Motor neuron (in vitro differentiated cells): ENCODE data around the gene SALL4. TPM values are rescaled to one million over a fixed set of nuclear protein-coding genes. Genes with fewer than 3 reads are reported as not detected.

Source experiments
- ATAC-seq, 8 experiments: fragments of 200-7000 bp; cut with Tn5 transposase; replicated peaks in 6 of 8; 2 replicates each; pipeline ENCODE4 v1.8.0; 2021; ENCODE audit warnings: mild to moderate bottlenecking in 8 of 8, moderate library complexity in 8 of 8
- H3K27ac ChIP-seq, 2 donors: fragments of 250-450 bp; sonication (Bioruptor Pico); 2 replicates each; pipeline ENCODE4 v1.9.0; 2021; ENCODE audit warnings: antibody characterized with exemption in 2 of 2, mild to moderate bottlenecking in 2 of 2, moderate library complexity in 1 of 2
- H3K4me1 ChIP-seq, 2 donors: fragments of 250-450 bp; sonication (Bioruptor Pico); replicated peaks in 1 of 2; 2 replicates each; pipeline ENCODE4 v1.6.1; 2021; ENCODE audit warnings: antibody characterized with exemption in 2 of 2, mild to moderate bottlenecking in 2 of 2, moderate library complexity in 1 of 2
- H3K4me3 ChIP-seq, 5 donors: fragments of 250-450 bp; sonication (Bioruptor Pico); 2 replicates each; pipeline ENCODE4 v1.9.0; 2021; ENCODE audit warnings: antibody characterized with exemption in 5 of 5, mild to moderate bottlenecking in 5 of 5, moderate library complexity in 4 of 5
- WGBS, 10 experiments: fragments of 450-650 bp; shearing (Covaris generic); methylation state at CpG; one replicate each; pipeline ENCODE4 v1.0.0; 2022; 5-methylcytosine and 5-hydroxymethylcytosine counted together
- in situ Hi-C, 9 experiments: fragments of 400-800 bp; cut with MboI; loops; one replicate each; pipeline ENCODE4 v1.15.0; 2021; ENCODE audit warnings: low sequenced_read_pairs in 9 of 9, low pct_unique_long_range_greater_than_20kb in 2 of 9; ENCODE audit not compliant: unreplicated experiment in 9 of 9
- total RNA-seq, 8 experiments: library from RNA; unstranded; fragments of 300-600 nt; gene quantifications; 2 replicates each; pipeline versions ENCODE4 v1.2.3 to v1.2.4, GENCODE V29; 2022

SALL4 gene
- total RNA-seq, 8 experiments from 2014 or later, result 0.59 to 48.1 (median 5.2) TPM

DNA sequence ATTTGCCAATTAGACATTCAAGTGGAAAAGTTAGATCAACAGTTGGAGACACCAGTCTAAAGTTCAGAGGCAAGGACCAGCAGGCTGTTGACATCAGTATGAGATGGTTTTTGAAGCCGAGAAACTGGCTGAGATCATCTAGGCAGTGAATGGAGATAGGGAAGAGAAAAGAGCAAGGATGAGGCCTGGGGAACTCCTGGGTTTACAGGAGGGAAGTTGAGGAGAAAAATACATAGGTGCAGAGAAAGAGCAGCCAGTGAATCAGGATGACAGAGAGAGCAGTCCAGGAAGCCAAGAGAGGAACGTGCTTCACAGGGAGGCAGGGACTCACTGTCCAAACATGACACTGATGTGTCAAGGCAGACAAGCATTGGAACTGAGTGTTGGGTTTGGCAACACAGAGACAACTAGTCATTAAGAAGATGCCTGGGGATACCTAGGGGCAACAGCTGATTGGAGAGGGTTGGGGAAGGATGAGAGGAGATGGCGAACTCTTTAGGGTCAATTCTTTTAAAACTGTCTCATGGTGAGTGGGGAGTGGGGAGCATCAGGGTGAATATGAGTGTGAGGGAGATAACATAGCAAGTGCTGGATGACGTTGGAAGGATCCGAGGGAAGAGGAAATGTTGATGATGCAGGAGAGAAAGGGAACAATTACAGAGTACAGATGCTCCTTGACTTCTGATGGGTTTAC is 13.2 kb upstream of the SALL4 start:
- ATAC-seq, result no peak
- 17 to 100% (median 90%) methylated on average over 1 to 5 of the region's 5 CpGs; no CpG with 5 or more reads in 1 of the 10 experiments for WGBS, 10 experiments
- no peak overlapping the region for H3K27ac ChIP-seq
- in situ Hi-C loops, result loop anchor here in 3 of 9 experiments (25.0 kb wide), 2 partner anchors 247 to 272 kb away; no protein-coding TSS in a partner anchor
- H3K4me3 ChIP-seq, result no peak overlapping the region
- H3K4me1 ChIP-seq, result peaks cover 8 to 18% of the 10 kb centered on the region in 2 donors

DNA sequence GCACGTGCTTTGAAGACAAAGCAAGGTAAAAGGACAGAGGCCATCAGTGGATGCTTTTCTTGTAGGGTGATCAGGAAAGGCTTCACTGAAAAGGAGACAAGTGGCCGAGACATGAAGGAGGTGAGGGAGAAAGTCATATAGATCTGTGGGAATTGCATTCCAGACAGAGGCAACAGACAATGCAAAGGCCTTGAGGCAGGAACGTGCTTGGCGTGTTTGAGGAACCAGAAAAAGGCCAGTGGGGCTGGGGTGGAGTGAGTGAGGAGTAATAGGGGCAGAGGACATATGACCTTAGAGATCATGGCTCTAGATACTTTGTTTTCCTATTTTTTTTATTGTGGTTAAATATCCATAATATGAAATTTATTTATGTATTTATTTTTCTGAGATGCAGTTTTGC is 10.5 kb upstream of the SALL4 start:
- ATAC-seq, result no peak
- 40 to 100% (median 75%) methylated on average over 1 to 4 of the region's 4 CpGs; no CpG with 5 or more reads in 2 of the 10 experiments for WGBS, 10 experiments
- Histone ChIP-seq H3K4me1 (peaks cover 8 to 18% of the 10 kb centered on the region in 2 donors), H3K4me3 (no peak overlapping the region), H3K27ac (no peak overlapping the region)
- in situ Hi-C loops, result loop anchor here in 3 of 9 experiments (25.0 kb wide), 2 partner anchors 249 to 274 kb away; no protein-coding TSS in a partner anchor

DNA sequence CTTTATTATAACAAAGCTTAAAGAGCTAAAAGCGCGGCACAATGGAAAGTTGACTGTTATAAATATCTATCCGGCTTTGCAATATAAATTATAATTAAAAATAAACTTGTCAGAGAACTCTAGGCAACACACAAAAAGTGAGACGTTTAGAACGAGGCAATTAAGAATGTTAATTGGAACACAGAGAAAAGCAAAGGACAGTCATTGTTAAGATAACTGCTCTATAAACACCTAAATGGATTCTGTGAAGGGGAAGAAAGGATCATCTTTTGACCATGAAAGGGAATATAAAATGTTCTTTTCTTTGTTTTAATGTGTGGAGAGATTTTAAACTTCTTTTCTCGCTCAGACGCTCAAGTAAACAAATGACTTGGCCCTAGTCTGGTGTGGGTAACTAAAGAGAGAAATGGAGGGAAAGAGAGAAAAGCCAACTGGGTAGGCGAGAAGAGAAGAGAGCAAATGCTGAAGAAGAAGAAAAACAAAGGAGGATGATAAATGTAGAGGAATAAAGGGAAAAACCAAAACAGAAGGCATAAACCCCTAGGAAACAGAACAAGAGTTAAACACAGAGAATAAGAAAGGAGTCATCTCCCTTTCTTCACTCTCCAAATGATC is 9.3 kb upstream of the SALL4 start:
- Histone ChIP-seq H3K4me1 (peaks cover 8 to 18% of the 10 kb centered on the region in 2 donors), H3K4me3 (no peak overlapping the region), H3K27ac (no peak overlapping the region)
- in situ Hi-C loops, result loop anchor here in 3 of 9 experiments (25.0 kb wide), 2 partner anchors 251 to 276 kb away; no protein-coding TSS in a partner anchor
- ATAC-seq, result peak in 4 of 8 experiments; percentile 13 to 82 (median 49)
- WGBS, 10 experiments, result 24 to 81% (median 43%) methylated on average over 4 to 8 of the region's 8 CpGs

DNA sequence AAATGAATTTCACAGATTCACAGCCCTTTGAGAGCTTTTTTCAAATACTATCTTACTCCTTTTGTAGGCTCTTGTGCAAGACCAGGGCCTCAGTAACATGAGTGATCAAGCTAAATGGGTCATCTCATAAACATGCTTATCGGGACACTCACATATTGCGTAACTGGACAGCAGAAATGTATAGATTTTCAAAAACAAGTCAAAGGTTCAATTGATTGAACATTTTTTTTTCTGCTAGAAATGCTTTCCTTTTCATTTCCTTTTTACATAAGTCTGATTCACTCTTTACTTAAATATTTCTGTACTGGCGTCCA is 8.7 kb upstream of the SALL4 start:
- WGBS, 10 experiments, result 71 to 94% (median 90%) methylated on average over 1 to 3 of the region's 3 CpGs; no CpG with 5 or more reads in 1 of the 10 experiments

DNA sequence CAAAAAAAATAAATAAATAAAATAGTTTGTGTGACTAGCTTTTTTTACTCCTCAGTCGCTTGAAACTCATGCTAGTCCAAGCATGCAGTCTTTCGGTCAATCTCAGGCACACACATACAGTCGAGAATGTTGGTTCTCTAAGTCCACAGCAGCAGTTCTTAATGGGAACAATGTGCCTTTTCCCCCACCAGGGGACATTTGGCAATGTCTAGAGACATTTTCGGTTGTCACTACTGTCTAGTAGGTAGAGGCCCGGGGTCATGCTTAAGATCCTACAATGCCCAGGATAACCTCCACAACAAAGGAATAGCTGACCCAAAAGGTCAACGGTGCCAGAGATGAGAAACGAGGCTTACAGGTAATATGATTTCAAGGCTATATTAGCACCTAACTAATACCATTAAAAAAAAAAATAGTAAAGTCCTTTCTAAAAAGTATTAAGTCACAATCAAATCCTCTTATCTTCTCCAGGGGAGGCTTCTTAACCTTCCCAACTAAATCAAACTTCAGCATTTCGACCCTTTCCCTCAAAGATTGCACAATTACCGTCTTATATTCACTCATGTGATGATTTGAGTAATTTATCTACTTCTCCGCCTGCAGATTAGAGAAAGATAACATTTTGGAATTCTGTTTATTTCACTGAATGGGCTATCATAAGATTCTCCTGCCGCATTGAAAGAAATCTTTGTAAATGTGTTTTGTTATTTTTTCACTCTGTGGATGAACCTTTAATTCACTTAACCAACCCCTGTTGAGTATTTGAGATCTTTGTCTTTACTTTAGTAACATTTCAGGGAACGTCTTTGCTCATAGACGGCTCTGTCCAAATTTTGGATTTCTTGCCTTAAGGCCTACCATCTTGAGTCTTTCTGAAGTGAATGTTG is 8.1 kb upstream of the SALL4 start:
- 59 to 98% (median 91%) methylated on average over 2 to 12 of the region's 13 CpGs; no CpG with 5 or more reads in 1 of the 10 experiments for WGBS, 10 experiments
- no peak for ATAC-seq
- Histone ChIP-seq H3K27ac (no peak overlapping the region), H3K4me1 (peaks cover 8 to 18% of the 10 kb centered on the region in 2 donors), H3K4me3 (no peak overlapping the region)
- in situ Hi-C loops, result loop anchor here in 3 of 9 experiments (25.0 kb wide), 2 partner anchors 252 to 277 kb away; no protein-coding TSS in a partner anchor

More for the DNA sequence above, 8.7 kb upstream of the SALL4 start:
- no peak for ATAC-seq
- in situ Hi-C loops, result loop anchor here in 3 of 9 experiments (25.0 kb wide), 2 partner anchors 251 to 276 kb away; no protein-coding TSS in a partner anchor
- Histone ChIP-seq H3K27ac (no peak overlapping the region), H3K4me1 (peaks cover 8 to 18% of the 10 kb centered on the region in 2 donors), H3K4me3 (no peak overlapping the region)

DNA sequence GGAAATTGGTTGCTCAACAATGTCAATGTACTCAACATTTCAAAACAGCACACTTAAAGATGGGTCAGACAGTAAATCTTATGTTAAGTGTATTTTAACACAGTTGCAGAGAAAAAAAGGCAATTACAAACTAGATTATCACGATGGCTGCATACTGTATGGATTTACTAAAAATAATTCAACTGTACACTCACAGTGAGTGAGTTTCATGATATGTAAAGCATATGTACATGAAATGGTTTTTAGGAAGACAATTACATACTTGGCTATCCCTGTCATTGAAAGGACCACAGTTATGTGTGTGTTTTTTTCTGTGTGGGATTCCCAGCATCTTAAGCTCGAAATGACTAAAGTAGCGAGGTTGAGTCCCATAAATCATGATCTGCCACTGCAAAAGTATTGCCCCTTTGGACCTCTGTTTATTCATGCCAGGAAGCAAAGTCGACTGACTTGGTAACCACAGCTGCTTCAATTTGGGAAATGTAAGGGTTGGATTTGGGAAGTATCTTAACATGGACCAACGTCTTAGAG is 5.5 kb upstream of the SALL4 start:
- Histone ChIP-seq H3K4me3 (no peak overlapping the region), H3K27ac (no peak overlapping the region), H3K4me1 (peaks cover 8 to 18% of the 10 kb centered on the region in 2 donors)
- peak in 1 of 8 experiments; percentile 92 for ATAC-seq
- in situ Hi-C loops, result loop anchor here in 3 of 9 experiments (10.0 to 25.0 kb wide), 3 partner anchors 157 to 280 kb away; no protein-coding TSS in a partner anchor
- 0 to 79% (median 56%) methylated on average over 1 to 5 of the region's 5 CpGs for WGBS, 10 experiments

DNA sequence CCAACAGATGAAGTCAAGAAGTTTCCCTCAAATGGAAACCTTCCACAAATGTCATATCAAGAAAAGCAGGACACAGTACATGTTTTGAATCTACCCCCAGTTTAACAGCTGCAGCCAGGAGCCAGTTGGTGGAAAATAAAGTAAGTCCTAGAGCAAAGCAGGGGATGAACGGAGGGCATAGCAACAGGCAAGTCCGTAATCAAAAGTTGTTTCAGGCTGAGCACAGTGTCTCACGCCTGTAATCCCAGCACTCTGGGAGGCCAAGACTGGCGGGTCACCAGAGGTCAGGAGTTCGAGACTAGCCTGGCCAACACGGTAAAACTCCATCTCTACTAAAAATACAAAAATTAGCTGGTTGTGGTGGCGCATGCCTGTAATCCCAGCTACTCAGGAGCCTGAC is 2.4 kb upstream of the SALL4 start:
- in situ Hi-C loops, result loop anchor here in 3 of 9 experiments (10.0 to 25.0 kb wide), 3 partner anchors 160 to 283 kb away; no protein-coding TSS in a partner anchor
- H3K27ac ChIP-seq, result no peak overlapping the region
- no peak for ATAC-seq
- WGBS, 10 experiments, result 59 to 95% (median 79%) methylated on average over 3 to 6 of the region's 7 CpGs; no CpG with 5 or more reads in 3 of the 10 experiments
- no peak overlapping the region for H3K4me3 ChIP-seq
- no peaks in the 10 kb centered on the region for H3K4me1 ChIP-seq

DNA sequence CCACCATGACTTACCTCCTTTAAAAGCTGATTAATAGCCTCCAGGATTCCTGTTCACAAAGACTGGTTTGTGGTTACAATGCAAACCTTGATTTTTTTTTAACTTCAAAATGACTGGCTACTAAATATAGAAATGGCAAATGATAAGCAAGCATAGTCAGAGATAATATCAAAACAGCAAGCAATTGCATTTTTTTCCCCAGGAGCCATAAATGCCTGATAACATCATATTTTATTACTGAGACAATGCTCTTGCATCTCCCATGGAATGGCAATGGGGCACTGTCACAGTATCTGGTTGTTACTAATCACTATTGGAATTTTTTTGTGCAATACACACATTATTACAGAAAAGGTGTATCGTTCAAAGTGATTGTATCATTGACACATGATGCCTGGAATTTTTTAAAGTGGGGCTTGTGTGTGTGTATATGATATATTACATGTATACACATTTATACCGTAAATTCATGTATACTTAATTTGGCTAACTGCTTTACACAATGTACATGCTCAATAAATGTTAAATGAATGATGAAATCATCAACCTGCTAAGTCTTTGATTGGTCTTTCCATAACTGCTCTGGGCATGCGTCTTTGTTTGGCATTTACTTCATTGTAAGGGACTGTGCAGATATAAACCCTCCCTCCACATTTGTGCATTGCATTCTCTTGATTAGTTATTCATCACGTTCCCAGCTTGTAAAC is 980 bp upstream of the SALL4 start:
- no peak for ATAC-seq
- in situ Hi-C loops, result loop anchor here in 3 of 9 experiments (10.0 to 25.0 kb wide), 3 partner anchors 162 to 284 kb away; no protein-coding TSS in a partner anchor
- Histone ChIP-seq H3K4me3 (no peak overlapping the region), H3K4me1 (peaks cover 8 to 12% of the 10 kb centered on the region in 2 donors), H3K27ac (no peak overlapping the region)
- 33 to 100% (median 62%) methylated on average over 1 to 4 of the region's 4 CpGs; no CpG with 5 or more reads in 1 of the 10 experiments for WGBS, 10 experiments

DNA sequence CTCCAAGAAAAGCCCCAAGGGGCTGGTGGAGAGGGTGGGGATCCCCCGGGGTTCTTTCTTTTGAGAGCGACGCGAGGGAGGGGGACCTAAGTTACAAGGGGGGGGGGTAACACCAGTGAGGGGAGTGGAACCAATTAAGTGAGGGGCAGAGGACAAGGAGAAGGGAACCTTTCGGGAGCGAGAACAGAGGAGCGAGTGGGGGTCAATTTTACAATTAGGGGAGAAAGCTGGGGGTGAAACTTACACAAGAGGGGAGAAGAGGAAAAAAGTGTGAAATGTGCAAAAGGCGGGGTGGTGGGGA is 548 bp downstream of the SALL4 start:
- Histone ChIP-seq H3K4me3 (peak overlapping the region; percentile 43 to 89 (median 49)), H3K27ac (peak overlapping the region; percentile 73 to 84), H3K4me1 (peaks cover 15 to 22% of the 10 kb centered on the region in 2 donors)
- in situ Hi-C loops, result loop anchor here in 3 of 9 experiments (10.0 to 25.0 kb wide), 3 partner anchors 163 to 286 kb away; no protein-coding TSS in a partner anchor
- WGBS, 10 experiments, result no CpG with 5 or more reads among the region's 8 CpGs
- ATAC-seq, result peak in 2 of 8 experiments; percentile 2 to 6

DNA sequence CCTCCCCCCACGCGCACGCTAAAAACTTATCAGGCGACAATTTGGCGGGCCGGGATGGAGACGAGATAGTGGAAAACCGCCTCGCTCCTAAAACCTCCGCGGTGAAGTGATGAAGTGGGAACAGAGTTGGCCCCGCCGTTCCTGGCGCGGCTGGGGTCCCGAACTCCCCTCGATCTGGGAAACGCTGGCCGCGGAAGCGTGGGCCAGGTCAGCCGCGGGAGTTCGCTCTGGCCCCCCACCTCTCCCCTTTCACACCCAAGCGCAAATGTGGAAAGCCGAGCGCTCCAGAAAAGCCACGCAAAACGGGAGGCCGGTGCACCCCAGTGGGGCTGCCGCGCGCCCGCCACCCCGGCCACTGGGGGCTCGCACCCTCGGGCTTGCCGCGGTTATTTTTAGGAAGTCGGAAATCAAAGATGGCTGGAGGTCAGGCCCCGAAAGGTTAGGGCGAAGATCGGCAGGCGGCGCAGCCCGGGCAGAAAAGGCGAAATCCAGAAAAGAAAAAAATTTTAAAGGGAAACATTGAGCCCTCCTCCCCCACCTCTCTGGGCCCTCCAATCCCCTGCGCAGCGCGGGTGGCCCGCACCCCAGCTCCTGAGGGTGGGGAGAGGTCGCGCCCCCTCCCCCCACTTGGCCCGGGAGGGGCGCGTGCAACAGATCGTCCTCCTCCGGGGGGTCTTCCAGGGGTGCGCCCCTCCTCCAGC is 1.0 kb downstream of the SALL4 start:
- peak overlapping the region; percentile 73 to 84 for H3K27ac ChIP-seq
- peak overlapping the region; percentile 43 to 89 (median 49) for H3K4me3 ChIP-seq
- peak in 7 of 8 experiments; percentile 1 to 56 (median 12) for ATAC-seq
- in situ Hi-C loops, result loop anchor here in 3 of 9 experiments (10.0 to 25.0 kb wide), 3 partner anchors 164 to 286 kb away; no protein-coding TSS in a partner anchor
- peaks cover 19 to 25% of the 10 kb centered on the region in 2 donors for H3K4me1 ChIP-seq
- WGBS, 10 experiments, result 0 to 6% (median 0%) methylated on average over 3 to 14 of the region's 59 CpGs; no CpG with 5 or more reads in 5 of the 10 experiments

DNA sequence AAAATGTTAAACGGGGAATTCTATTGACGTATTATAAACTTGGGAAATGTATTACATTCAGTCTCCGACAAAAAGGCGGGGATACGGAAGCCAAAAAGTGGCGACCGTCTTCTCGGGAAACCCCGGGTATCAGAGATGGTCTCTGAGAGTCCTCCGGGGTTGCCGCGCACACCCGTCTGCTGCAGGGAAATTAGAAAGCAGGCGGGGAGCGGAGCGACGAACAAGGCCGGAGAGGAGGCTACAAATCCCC is 1.5 kb downstream of the SALL4 start:
- ATAC-seq, result peak in 4 of 8 experiments; percentile 5 to 38 (median 20)
- in situ Hi-C loops, result loop anchor here in 3 of 9 experiments (10.0 to 25.0 kb wide), 3 partner anchors 164 to 287 kb away; no protein-coding TSS in a partner anchor
- H3K27ac ChIP-seq, result peak overlapping the region; percentile 73 to 84
- 0 to 6% (median 0%) methylated on average over 3 to 7 of the region's 18 CpGs; no CpG with 5 or more reads in 6 of the 10 experiments for WGBS, 10 experiments
- H3K4me3 ChIP-seq, result peak overlapping the region; percentile 43 to 89 (median 49)
- H3K4me1 ChIP-seq, result peaks cover 21 to 25% of the 10 kb centered on the region in 2 donors
